Stromal cell of bone marrow (primary cell): ENCODE measurements around the gene APBB1IP.
"Not testable (repeated sequence)": the region's sequence is repeated elsewhere in the genome, so short reads cannot be mapped to it uniquely, and the experiment has no call there.

Experiments
- DNase-seq: peaks from one replicate; pipeline ENCODE4 v3.0.0-alpha.2; 2012; ENCODE audit warnings: low read depth

APBB1IP gene

GRCh38 chr10:26441491-26442214, 3.5 kb downstream of the APBB1IP start:
- peak; percentile 37 for DNase-seq

- peak; percentile 11 for DNase-seq
Measured at GRCh38 chr10:26445411-26446031, 7.4 kb downstream of the APBB1IP start.

GRCh38 chr10:26446258-26446657, 8.1 kb downstream of the APBB1IP start:
- no peak for DNase-seq

GRCh38 chr10:26448292-26448691, 10.2 kb downstream of the APBB1IP start:
- no peak for DNase-seq

- DNase-seq, result no peak
Measured at GRCh38 chr10:26448706-26449435, 10.7 kb downstream of the APBB1IP start.

GRCh38 chr10:26449726-26450125, 11.6 kb downstream of the APBB1IP start:
- no peak for DNase-seq

DNA sequence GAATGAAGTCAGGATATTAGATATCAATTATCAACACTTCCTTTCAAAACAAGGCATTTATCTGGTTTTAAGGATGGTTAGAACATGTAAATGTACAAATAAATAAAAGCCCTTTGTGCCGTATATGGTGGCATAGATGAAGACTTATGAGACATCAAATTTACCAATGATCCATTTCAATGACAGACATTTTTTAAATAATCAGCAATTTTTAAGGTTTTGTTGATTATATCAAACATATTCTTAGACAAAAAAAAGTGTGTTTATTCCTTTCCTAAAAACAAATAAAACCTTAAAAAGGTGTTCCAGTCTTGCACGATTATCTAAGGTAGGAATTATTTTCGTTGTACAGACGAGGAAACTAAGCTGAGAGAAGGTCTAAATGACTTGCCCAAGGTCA, 13.8 kb downstream of the APBB1IP start:
- DNase-seq, result no peak

DNA sequence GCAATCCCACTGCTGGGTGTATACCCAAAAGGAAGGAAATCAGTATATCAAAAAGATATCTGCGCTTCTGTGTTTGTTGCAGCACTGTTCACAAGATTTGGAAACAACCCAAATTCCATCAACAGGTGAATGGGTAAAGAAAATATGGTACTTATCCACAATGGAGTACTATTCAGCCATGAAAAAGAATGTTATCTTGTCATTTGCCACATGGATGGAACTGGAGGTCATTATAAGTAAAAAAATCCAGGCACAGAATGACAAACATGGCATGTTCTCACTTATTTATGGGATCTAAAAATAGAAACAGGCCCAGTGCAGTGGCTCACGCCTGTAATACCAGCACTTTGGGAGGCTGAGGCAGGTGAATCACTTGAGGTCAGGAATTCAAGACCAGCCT, 15.7 kb downstream of the APBB1IP start:
- no peak for DNase-seq

DNA sequence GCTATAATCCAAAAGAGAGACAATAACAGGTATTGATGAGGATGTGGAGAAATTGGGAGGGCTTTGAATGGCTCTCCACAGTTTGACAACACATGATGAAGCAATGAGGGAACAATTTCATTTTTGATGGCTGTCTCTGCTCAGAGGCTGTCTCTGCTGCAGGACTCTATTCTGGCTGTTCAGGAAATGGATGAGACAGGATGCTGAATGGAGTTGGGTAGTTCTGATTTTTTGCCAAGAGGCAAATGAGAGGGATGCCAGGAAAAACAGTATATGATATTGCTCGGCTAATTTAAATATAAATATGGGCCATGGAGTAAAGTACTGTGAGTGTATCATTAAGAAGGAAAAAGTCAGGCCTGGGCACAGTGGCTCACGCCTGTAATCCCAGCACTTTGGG, 16.8 kb downstream of the APBB1IP start:
- no peak for DNase-seq

DNA sequence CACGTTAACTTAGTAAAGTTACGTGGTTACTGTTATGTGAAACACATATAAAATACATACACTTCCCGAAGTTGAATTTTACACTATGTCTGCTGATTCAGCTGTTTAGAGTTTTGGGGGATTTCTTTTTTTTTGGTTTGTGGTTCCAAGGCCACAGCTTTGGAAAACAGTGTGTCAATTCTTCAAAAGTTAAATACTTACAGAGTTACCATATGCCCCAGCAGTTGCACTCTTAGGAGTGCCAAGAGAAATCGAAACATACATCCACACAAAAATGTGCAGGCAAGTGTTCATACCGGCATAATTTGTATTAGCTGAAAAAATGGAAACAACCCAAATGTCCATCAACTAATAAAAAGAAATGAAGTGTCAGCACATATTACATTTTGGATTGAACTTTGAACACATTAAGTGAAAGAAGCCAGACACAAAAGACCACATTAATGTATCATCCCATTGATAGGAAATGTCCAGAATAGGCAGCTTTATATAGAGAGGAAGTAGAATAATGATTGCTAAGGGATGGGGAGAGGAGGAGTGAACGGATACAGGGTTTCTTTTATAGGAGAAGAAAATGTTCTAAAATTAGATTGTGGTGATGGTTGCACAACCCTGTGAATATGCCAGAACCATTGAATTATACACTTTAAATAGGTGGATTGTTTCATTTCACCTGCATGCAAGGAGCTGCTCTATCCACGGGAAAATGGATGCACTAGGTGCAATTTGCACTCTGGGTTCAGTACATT, 17.6 kb downstream of the APBB1IP start:
- DNase-seq, result no peak

DNA sequence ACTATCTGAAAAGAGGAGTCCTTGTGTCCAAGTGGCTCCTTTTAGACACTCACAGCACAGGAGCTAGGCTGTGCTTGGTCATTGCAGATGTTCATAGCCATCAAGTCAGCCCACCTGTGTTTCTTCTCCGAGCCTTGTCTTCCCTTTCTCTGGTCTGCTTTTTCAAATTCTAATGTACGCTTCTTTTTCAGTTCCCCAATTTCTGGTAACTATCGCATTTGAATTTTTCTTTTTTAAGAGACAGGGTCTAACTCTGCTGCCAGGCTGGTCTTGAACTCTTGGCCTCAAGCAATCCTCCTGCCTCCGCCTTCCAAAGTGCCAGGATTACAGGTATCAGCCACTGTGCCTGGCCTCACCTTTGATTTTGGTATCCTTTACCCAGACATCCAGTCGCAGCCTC, 18.9 kb downstream of the APBB1IP start:
- no peak for DNase-seq

- no peak for DNase-seq
Measured at GRCh38 chr10:26460736-26461135, 22.6 kb downstream of the APBB1IP start.

DNA sequence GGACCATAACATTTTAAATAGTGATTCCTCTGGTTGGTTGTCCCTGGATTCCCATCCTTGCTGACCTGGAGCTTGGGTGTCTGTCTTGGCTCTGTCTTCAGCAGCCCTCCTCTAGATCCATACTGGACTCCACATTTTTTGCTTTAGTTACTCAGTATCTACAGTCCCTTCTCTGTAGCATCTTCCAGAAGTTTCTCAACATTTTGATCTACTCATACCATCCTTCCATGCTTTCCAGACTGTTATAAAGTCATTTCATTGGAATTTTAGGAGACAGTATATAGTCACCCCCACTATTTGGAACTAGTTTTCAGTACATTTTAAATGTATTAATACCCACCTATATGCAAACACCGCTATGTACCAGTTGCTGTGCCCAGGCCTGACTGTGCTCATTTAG, 25.8 kb downstream of the APBB1IP start:
- DNase-seq, result no peak

- no peak for DNase-seq
Measured at GRCh38 chr10:26464632-26465280, 26.6 kb downstream of the APBB1IP start.

DNA sequence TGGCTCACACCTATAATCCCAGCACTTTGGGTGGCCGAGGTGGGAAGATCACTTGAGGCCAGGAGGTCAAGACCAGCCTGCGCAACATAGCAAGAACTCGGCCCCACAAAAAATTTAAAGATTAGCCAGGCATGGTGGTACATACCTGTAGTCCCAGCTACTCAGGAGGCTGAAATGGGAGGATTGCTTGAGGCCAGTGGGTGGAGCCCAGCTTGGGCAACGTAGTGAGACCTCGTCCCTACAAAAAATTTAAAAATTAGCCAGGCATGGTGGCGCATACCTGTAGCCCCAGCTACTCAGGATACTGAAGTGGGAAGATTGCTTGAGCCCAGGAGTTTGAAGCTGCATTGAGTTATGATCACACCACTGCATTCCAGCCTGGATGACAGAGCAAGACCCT, 28.4 kb downstream of the APBB1IP start:
- DNase-seq, result not testable (repeated sequence)

- DNase-seq, result no peak
Measured at GRCh38 chr10:26467639-26468038, 29.5 kb downstream of the APBB1IP start.

- no peak for DNase-seq
Measured at GRCh38 chr10:26468291-26468690, 30.1 kb downstream of the APBB1IP start.

DNA sequence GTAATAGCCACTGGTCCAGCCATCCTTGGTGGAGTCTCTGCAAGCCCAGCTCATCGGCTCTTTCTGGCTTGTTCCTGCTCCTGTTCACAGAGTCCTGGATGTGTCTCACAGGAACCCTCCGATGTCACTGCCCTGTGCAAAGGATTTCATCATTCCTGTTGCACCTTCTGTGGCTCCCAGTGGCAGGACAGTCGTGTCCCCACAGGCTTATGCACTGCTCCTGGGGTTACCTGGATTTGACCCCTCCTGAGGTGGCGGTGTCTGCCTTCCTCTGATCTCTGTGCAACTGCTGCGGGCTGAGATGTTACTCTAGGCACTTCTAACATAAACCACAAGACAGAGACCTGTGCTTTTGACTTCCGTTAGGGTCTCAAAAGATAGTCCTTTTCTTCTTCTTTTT, 30.6 kb downstream of the APBB1IP start:
- DNase-seq, result no peak

GRCh38 chr10:26472492-26472778, 34.3 kb downstream of the APBB1IP start:
- DNase-seq, result no peak

DNA sequence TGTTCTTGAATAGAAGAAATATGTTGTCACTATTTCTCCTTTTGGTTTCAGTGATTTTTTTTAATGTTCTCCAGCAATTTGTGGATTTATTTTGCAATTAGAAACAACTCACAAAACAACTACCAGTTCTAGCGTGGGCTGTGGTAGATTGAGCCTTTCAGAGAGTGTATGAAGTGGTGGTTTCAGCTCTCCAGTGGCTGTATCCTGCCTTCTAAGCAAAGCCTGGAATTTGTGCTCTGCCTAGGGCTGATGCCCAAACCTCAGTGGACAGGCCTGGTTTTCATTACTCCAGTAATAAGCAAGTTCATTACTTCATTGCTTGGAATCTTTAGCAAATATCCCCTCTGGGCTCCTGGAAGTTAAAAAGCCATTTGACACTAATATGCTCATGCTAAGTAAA, 35.9 kb downstream of the APBB1IP start:
- DNase-seq, result peak; percentile 71

- DNase-seq, result not testable (repeated sequence)
Measured at GRCh38 chr10:26474845-26475244, 36.7 kb downstream of the APBB1IP start.

DNA sequence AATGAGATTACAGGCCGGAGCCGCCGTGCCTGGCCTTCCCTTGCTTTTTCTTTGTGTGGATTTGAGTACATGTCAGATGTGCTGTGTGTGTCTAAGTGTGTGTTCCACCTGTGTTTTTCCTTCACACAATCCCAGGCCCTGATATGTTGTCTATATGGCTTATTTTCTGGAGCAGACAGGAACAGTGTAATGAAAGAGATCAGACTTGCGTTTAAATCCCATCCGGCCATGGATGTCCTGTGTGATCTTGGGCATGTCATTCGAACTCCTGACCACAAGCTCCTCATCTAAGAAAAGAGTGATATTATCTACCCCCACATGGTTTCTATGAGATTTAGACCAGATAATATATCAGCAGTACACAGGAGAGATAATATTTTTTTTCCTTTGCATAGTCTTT, 37.2 kb downstream of the APBB1IP start:
- no peak for DNase-seq
